ENCODE results near the gene SERGEF. TPM values are rescaled to one million over a fixed set of nuclear protein-coding genes. Genes with fewer than 3 reads are reported as not detected.

SERGEF gene
- polyA plus RNA-seq, 1 of the 3 experiments (the other 2 are of a cell fraction), result 23.1 TPM

DNA sequence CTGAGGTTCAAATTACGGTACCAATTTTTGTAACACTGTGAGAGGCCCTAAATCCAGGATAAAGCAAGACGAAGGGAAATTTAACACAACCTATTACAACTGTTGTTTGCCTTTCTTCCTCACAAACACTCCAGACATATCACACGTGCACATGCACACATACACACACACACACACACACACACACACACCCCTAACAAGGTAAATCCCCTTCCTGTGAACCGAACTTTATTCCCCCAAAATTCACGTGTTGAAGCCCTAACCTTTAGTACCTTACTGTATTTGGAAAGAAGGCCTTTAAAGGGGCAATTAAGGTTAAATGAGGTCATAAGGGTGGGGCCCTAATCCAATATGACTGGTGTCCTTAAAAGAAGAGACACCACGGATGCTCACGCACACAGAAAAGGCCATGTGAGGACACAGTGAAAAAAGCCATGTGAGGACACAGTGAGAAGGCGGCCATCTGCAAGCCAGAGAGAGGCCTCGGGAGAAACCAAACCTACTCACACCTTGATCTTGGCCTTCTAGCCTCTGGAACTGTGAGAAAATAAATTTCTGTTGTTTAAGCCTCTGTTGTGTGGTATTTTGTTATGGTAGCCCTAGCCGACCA, 1.8 kb downstream of the SERGEF start:
- DNase-seq, result no peak

More for the DNA sequence above, 1.8 kb downstream of the SERGEF start:
- H3K4me2 ChIP-seq, result no peak overlapping the region
- no peaks in the 10 kb centered on the region for H3K9me3 ChIP-seq
- H3K79me2 ChIP-seq (ENCODE audit: insufficient read depth), result peaks cover 3% of the 10 kb centered on the region; the same call in 1 of the 2 replicates
- no peaks in the 10 kb centered on the region for H3K27me3 ChIP-seq (ENCODE audit: insufficient read depth)
- no peak overlapping the region for H3K27ac ChIP-seq (ENCODE audit: low read depth in 2 of 2, low read length in 1 of 2)
- H3K9ac ChIP-seq, result no peak overlapping the region
- TF ChIP-seq RCOR1 (IDR thresholded peaks at IDR 0.05; ENCODE audit: low read length), result no peak
- TF ChIP-seq, protein P1, sequence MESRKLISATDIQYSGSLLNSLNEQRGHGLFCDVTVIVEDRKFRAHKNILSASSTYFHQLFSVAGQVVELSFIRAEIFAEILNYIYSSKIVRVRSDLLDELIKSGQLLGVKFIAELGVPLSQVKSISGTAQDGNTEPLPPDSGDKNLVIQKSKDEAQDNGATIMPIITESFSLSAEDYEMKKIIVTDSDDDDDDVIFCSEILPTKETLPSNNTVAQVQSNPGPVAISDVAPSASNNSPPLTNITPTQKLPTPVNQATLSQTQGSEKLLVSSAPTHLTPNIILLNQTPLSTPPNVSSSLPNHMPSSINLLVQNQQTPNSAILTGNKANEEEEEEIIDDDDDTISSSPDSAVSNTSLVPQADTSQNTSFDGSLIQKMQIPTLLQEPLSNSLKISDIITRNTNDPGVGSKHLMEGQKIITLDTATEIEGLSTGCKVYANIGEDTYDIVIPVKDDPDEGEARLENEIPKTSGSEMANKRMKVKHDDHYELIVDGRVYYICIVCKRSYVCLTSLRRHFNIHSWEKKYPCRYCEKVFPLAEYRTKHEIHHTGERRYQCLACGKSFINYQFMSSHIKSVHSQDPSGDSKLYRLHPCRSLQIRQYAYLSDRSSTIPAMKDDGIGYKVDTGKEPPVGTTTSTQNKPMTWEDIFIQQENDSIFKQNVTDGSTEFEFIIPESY (IDR thresholded peaks at IDR 0.05; ENCODE audit: borderline replicate concordance, low read depth), result no peak
- no peak for TF ChIP-seq EZH2phosphoT487 (IDR thresholded peaks at IDR 0.05; ENCODE audit: borderline replicate concordance, low read depth)
- TF ChIP-seq, protein P2, sequence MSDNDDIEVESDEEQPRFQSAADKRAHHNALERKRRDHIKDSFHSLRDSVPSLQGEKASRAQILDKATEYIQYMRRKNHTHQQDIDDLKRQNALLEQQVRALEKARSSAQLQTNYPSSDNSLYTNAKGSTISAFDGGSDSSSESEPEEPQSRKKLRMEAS (IDR thresholded peaks at IDR 0.05; ENCODE audit: low read depth), result no peak
- TF ChIP-seq, protein P3, sequence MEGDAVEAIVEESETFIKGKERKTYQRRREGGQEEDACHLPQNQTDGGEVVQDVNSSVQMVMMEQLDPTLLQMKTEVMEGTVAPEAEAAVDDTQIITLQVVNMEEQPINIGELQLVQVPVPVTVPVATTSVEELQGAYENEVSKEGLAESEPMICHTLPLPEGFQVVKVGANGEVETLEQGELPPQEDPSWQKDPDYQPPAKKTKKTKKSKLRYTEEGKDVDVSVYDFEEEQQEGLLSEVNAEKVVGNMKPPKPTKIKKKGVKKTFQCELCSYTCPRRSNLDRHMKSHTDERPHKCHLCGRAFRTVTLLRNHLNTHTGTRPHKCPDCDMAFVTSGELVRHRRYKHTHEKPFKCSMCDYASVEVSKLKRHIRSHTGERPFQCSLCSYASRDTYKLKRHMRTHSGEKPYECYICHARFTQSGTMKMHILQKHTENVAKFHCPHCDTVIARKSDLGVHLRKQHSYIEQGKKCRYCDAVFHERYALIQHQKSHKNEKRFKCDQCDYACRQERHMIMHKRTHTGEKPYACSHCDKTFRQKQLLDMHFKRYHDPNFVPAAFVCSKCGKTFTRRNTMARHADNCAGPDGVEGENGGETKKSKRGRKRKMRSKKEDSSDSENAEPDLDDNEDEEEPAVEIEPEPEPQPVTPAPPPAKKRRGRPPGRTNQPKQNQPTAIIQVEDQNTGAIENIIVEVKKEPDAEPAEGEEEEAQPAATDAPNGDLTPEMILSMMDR (IDR thresholded peaks at IDR 0.05), result no peak
- no peak for TF ChIP-seq SIN3A (IDR thresholded peaks at IDR 0.05; ENCODE audit: borderline replicate concordance, low read depth, low read length)
- no peak for TF ChIP-seq RXRA (IDR thresholded peaks at IDR 0.05; ENCODE audit: borderline replicate concordance, low read depth)
- TF ChIP-seq, protein P4, sequence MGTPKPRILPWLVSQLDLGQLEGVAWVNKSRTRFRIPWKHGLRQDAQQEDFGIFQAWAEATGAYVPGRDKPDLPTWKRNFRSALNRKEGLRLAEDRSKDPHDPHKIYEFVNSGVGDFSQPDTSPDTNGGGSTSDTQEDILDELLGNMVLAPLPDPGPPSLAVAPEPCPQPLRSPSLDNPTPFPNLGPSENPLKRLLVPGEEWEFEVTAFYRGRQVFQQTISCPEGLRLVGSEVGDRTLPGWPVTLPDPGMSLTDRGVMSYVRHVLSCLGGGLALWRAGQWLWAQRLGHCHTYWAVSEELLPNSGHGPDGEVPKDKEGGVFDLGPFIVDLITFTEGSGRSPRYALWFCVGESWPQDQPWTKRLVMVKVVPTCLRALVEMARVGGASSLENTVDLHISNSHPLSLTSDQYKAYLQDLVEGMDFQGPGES (IDR thresholded peaks at IDR 0.05; ENCODE audit: low read depth, low read length), result no peak
- TF ChIP-seq NRF1 (IDR thresholded peaks at IDR 0.05; ENCODE audit: low read depth, low read length), result no peak
- TF ChIP-seq, protein P5, sequence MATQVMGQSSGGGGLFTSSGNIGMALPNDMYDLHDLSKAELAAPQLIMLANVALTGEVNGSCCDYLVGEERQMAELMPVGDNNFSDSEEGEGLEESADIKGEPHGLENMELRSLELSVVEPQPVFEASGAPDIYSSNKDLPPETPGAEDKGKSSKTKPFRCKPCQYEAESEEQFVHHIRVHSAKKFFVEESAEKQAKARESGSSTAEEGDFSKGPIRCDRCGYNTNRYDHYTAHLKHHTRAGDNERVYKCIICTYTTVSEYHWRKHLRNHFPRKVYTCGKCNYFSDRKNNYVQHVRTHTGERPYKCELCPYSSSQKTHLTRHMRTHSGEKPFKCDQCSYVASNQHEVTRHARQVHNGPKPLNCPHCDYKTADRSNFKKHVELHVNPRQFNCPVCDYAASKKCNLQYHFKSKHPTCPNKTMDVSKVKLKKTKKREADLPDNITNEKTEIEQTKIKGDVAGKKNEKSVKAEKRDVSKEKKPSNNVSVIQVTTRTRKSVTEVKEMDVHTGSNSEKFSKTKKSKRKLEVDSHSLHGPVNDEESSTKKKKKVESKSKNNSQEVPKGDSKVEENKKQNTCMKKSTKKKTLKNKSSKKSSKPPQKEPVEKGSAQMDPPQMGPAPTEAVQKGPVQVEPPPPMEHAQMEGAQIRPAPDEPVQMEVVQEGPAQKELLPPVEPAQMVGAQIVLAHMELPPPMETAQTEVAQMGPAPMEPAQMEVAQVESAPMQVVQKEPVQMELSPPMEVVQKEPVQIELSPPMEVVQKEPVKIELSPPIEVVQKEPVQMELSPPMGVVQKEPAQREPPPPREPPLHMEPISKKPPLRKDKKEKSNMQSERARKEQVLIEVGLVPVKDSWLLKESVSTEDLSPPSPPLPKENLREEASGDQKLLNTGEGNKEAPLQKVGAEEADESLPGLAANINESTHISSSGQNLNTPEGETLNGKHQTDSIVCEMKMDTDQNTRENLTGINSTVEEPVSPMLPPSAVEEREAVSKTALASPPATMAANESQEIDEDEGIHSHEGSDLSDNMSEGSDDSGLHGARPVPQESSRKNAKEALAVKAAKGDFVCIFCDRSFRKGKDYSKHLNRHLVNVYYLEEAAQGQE (IDR thresholded peaks at IDR 0.05; ENCODE audit: low read depth, low read length), result no peak
- TF ChIP-seq ELF1 (IDR thresholded peaks at IDR 0.05), result no peak
- no peak for TF ChIP-seq FOSL2 (IDR thresholded peaks at IDR 0.05; ENCODE audit: borderline replicate concordance, low read depth)
- no peak for TF ChIP-seq RFX5 (IDR thresholded peaks at IDR 0.05; ENCODE audit: low read length)
- TF ChIP-seq RAD21 (IDR thresholded peaks at IDR 0.05; ENCODE audit: low read length), result no peak
- TF ChIP-seq FOXJ3 (CRISPR knock-in tag; IDR thresholded peaks at IDR 0.05), result no peak
- TF ChIP-seq GABPA (IDR thresholded peaks at IDR 0.05; ENCODE audit: low read depth), result no peak
- no peak for TF ChIP-seq NFIC (IDR thresholded peaks at IDR 0.05; ENCODE audit: borderline replicate concordance)
- H3K4me3 ChIP-seq (ENCODE audit: low read depth in 2 of 2, low read length in 1 of 2), result no peak overlapping the region
- H3K4me1 ChIP-seq (ENCODE audit: control insufficient read depth in 1 of 2, insufficient read depth in 2 of 2, low read depth in 1 of 2, low read length in 1 of 2), result peaks cover 0 to 13% of the 10 kb centered on the region in 2 experiments; a peak in 1 of 4 replicates
- H3K36me3 ChIP-seq (replicated peaks in 1 of 2; ENCODE audit: control insufficient read depth in 1 of 2, insufficient read depth in 2 of 2, low read length in 1 of 2), result peaks cover 0 to 3% of the 10 kb centered on the region in 2 experiments
- H3F3A ChIP-seq (replicated peaks; ENCODE audit: insufficient read depth), result peaks cover 5% of the 10 kb centered on the region
- CTCF ChIA-PET, result interaction anchor here (3.0 to 3.4 kb wide), 2 partner anchors 19 to 20 kb away, joined by 12 to 19 read pairs; no protein-coding TSS in a partner anchor
- no peaks in the 10 kb centered on the region for H4K20me1 ChIP-seq (ENCODE audit: insufficient read depth)
- no peak overlapping the region for H2AFZ ChIP-seq (ENCODE audit: low read depth)
- POLR2A ChIA-PET, result no interaction called here
- 99% methylated on average over 10 of the region's 10 CpGs for WGBS (ENCODE audit: low lambda C conversion rate)
- H3K9me2 ChIP-seq, result no peaks in the 10 kb centered on the region

Data from SK-N-SH (cell line).